K562 (cell line): ENCODE measurements around the gene SLC25A33. TPM values are rescaled to one million over a fixed set of nuclear protein-coding genes. Genes with fewer than 3 reads are reported as not detected.
A peak's percentile ranks its signal among the peaks of the same experiment; 100 is the strongest.

Experiments
- BHLHE40 ChIP-seq: IDR thresholded peaks from 2 replicates; pipeline ENCODE4 v1.6.1; 2011; ENCODE audit warnings: low read length, improper control_type of control experiment
- EWSR1 ChIP-seq: fragments of 450-650 bp; IDR thresholded peaks from 2 replicates; pipeline ENCODE4 v1.6.1; 2018; ENCODE audit warnings: borderline replicate concordance, mild to moderate bottlenecking, low read depth, moderate library complexity; ENCODE audit not compliant: partially characterized antibody
- HDAC1 ChIP-seq, 2 experiments: fragments of 450-650 bp; IDR thresholded peaks; 2 replicates each; pipeline ENCODE4 v1.6.1; 2016 to 2017; ENCODE audit warnings: inconsistent platforms in 1 of 2, mild to moderate bottlenecking in 1 of 2, moderate library complexity in 1 of 2
- HNRNPH1 ChIP-seq: fragments of 200-400 bp; formaldehyde crosslinking; optimal IDR thresholded peaks from 2 replicates; pipeline ENCODE3; 2017; ENCODE audit warnings: low read depth, mild to moderate bottlenecking, low read length, moderate library complexity
- L3MBTL2 ChIP-seq: fragments of 450-650 bp; IDR thresholded peaks from 2 replicates; pipeline ENCODE4 v1.6.1; 2016; ENCODE audit warnings: mild to moderate bottlenecking, moderate library complexity
- POLR3A ChIP-seq: IDR thresholded peaks from 2 replicates; pipeline ENCODE4 v1.6.1; 2011; ENCODE audit warnings: borderline replicate concordance, mild to moderate bottlenecking, moderate library complexity; ENCODE audit not compliant: insufficient read length, insufficient read depth; ENCODE audit errors: extremely low read depth
- RBFOX2 ChIP-seq: fragments of 200-400 bp; formaldehyde crosslinking; IDR thresholded peaks from 2 replicates; pipeline ENCODE4 v1.6.1; 2017; ENCODE audit warnings: low read depth, mild to moderate bottlenecking, low read length, moderate library complexity
- SAP30 ChIP-seq: fragments of 200-600 bp; sonication (generic); IDR thresholded peaks from 2 replicates; pipeline ENCODE4 v1.6.1; 2012; ENCODE audit warnings: borderline replicate concordance, low read depth, mild to moderate bottlenecking, moderate library complexity, low read length, control low read depth, inconsistent platforms; ENCODE audit not compliant: insufficient read depth, poor library complexity, severe bottlenecking
- SIN3A ChIP-seq, 2 experiments: fragments of 150-350 bp in 1 of 2; IDR thresholded peaks; 2 replicates each; pipeline ENCODE4 v1.6.1; 2011 to 2016; ENCODE audit warnings: borderline replicate concordance in 2 of 2, low read depth in 2 of 2, low read length in 2 of 2, mild to moderate bottlenecking in 2 of 2, moderate library complexity in 2 of 2; ENCODE audit not compliant: control insufficient read depth in 1 of 2
- THAP12 ChIP-seq: fragments of 250-450 bp; sonication (Bioruptor Pico); IDR thresholded peaks from 2 replicates; pipeline ENCODE4 v1.9.0; 2021; ENCODE audit warnings: mild to moderate bottlenecking, inconsistent platforms
- XRCC3 ChIP-seq: fragments of 450-650 bp; IDR thresholded peaks from 2 replicates; pipeline ENCODE4 v1.6.1; 2017; ENCODE audit warnings: mild to moderate bottlenecking, moderate library complexity
- ZBTB7A ChIP-seq: IDR thresholded peaks from 2 replicates; pipeline ENCODE4 v1.6.1; 2011; ENCODE audit warnings: low read depth, mild to moderate bottlenecking, low read length, moderate library complexity, borderline replicate concordance; ENCODE audit not compliant: control insufficient read depth
- ZNF134 ChIP-seq: fragments of 250-450 bp; sonication (Bioruptor Pico); conservative IDR thresholded peaks from 2 replicates; pipeline ENCODE4 v1.4.0; 2020
- ZNF79 ChIP-seq: fragments of 250-450 bp; sonication (Bioruptor Pico); IDR thresholded peaks from 2 replicates; pipeline ENCODE4 v1.4.0; 2020; ENCODE audit warnings: low read depth, mild to moderate bottlenecking, moderate library complexity
- ZSCAN29 ChIP-seq: fragments of 450-650 bp; IDR thresholded peaks from 2 replicates; pipeline ENCODE4 v1.6.1; 2017
- polyA plus RNA-seq, 8 experiments: library from polyadenylated mRNA; depleted of rRNA in 4 of 8; stranded (reverse) in 5 of 8; unstranded in 3 of 8; fragments of >200 nt; fragmentation: Nextera tagmentation in 2 of 8; fragmentation: Illumina TruSeq in 1 of 8; extraction: Ambion mirVana in 2 of 8; extraction: Trizol in 1 of 8; gene quantifications; 2 replicates each; pipeline versions ENCODE4 v1.2.1 to v1.2.3, GENCODE V29; 2011 to 2014; ENCODE audit warnings: inconsistent platforms in 1 of 8, missing spikeins in 1 of 8
- total RNA-seq, 7 experiments: library from RNA; depleted of rRNA in 6 of 7; stranded (reverse); fragments of >200 nt in 6 of 7; fragmentation: Illumina TruSeq in 2 of 7; extraction: Trizol in 2 of 7; gene quantifications; 2 replicates each; pipeline versions ENCODE4 v1.2.1 to v1.2.3, GENCODE V29; 2011 to 2021; ENCODE audit warnings: low replicate concordance in 1 of 7
- TF ChIP-seq, protein P1 (sequence below): sonication (generic); formaldehyde crosslinking; IDR thresholded peaks from 2 replicates; pipeline ENCODE4 v1.8.0; 2022; ENCODE audit warnings: mild to moderate bottlenecking, missing genetic modification reagents
- TF ChIP-seq, protein P2 (sequence below), 2 experiments: fragments of 450-650 bp; conservative IDR thresholded peaks; 2 replicates each; pipeline ENCODE4 v1.6.1; 2017; ENCODE audit warnings: mild to moderate bottlenecking in 2 of 2, moderate library complexity in 2 of 2

Gene SLC25A33
- total and polyA plus RNA-seq, 9 of the 15 experiments (the other 6 are each of a cell fraction or from before 2014, with no cell fraction given) = 3.2 to 23.5 (median 17.5) TPM

DNA sequence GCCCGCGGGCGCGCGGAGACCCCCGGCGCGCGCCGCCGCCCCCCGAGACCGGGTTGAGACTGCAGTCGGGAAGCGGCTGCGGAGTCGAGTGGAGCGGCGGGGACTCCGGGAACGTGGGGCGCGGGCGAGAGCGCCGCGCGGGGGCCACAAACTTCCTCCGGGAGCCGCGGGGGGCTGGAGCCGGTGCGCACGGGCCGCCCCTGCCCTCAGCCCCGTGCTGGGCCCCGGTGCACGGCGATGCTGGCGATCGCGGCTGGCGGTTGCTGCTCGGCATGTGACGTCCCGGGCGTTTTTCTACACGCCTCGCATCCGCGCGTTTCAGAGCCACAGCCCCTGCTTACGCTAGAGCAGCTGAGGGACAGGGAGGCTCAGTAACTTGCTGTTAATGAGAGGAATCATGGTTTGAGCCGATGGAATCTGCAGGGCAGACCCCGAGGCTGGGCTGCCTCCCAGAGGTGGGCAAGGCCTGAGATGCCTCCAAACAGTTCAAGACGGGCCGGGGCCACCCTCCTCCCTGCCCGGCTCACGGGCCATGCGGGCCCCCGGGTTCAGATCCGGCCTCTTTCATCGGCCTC, 50.0 kb downstream of the SLC25A33 start (continued):
- peak; percentile 20; the same call in 1 of the 2 replicates for TF ChIP-seq BHLHE40
- no peak for TF ChIP-seq HNRNPH1
- TF ChIP-seq L3MBTL2 = peak; percentile 34
- TF ChIP-seq ZSCAN29 = 0 out of 2 replicates have a peak, but pooled peaks have one; percentile 37
- no peak for TF ChIP-seq ZNF79 (CRISPR knock-in tag)
- TF ChIP-seq HDAC1 (IDR thresholded peaks at IDR 0.05) = 0 out of 4 replicates have a peak, but pooled peaks of 1 of the 2 experiments have one; percentile 42
- TF ChIP-seq THAP12 (CRISPR knock-in tag) = peak; percentile 52; the same call in 1 of the 2 replicates
- TF ChIP-seq XRCC3 = no peak
- TF ChIP-seq, protein P1, sequence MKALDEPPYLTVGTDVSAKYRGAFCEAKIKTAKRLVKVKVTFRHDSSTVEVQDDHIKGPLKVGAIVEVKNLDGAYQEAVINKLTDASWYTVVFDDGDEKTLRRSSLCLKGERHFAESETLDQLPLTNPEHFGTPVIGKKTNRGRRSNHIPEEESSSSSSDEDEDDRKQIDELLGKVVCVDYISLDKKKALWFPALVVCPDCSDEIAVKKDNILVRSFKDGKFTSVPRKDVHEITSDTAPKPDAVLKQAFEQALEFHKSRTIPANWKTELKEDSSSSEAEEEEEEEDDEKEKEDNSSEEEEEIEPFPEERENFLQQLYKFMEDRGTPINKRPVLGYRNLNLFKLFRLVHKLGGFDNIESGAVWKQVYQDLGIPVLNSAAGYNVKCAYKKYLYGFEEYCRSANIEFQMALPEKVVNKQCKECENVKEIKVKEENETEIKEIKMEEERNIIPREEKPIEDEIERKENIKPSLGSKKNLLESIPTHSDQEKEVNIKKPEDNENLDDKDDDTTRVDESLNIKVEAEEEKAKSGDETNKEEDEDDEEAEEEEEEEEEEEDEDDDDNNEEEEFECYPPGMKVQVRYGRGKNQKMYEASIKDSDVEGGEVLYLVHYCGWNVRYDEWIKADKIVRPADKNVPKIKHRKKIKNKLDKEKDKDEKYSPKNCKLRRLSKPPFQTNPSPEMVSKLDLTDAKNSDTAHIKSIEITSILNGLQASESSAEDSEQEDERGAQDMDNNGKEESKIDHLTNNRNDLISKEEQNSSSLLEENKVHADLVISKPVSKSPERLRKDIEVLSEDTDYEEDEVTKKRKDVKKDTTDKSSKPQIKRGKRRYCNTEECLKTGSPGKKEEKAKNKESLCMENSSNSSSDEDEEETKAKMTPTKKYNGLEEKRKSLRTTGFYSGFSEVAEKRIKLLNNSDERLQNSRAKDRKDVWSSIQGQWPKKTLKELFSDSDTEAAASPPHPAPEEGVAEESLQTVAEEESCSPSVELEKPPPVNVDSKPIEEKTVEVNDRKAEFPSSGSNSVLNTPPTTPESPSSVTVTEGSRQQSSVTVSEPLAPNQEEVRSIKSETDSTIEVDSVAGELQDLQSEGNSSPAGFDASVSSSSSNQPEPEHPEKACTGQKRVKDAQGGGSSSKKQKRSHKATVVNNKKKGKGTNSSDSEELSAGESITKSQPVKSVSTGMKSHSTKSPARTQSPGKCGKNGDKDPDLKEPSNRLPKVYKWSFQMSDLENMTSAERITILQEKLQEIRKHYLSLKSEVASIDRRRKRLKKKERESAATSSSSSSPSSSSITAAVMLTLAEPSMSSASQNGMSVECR (CRISPR knock-in tag) = peak; percentile 9; the same call in 1 of the 2 replicates
- TF ChIP-seq EWSR1 = no peak
- TF ChIP-seq, protein P2, sequence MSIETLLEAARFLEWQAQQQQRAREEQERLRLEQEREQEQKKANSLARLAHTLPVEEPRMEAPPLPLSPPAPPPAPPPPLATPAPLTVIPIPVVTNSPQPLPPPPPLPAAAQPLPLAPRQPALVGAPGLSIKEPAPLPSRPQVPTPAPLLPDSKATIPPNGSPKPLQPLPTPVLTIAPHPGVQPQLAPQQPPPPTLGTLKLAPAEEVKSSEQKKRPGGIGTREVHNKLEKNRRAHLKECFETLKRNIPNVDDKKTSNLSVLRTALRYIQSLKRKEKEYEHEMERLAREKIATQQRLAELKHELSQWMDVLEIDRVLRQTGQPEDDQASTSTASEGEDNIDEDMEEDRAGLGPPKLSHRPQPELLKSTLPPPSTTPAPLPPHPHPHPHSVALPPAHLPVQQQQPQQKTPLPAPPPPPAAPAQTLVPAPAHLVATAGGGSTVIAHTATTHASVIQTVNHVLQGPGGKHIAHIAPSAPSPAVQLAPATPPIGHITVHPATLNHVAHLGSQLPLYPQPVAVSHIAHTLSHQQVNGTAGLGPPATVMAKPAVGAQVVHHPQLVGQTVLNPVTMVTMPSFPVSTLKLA (conservative IDR thresholded peaks at IDR 0.05) = 0 out of 4 replicates have a peak, but pooled peaks of 1 of the 2 experiments have one; percentile 32
- no peak for TF ChIP-seq ZNF134 (CRISPR knock-in tag)
- peak; percentile 68; the same call in 1 of the 2 replicates for TF ChIP-seq ZBTB7A
- TF ChIP-seq POLR3A = no peak
- TF ChIP-seq SAP30 = peak; percentile 64
- peak; percentile 72 for TF ChIP-seq RBFOX2
- TF ChIP-seq SIN3A (IDR thresholded peaks at IDR 0.05; ENCODE audit: borderline replicate concordance in 2 of 2, control insufficient read depth in 1 of 2, low read depth in 2 of 2, low read length in 2 of 2) = 0 out of 4 replicates have a peak, but pooled peaks of 1 of the 2 experiments have one; percentile 38
